DOHH2 (cell line): Measurements from ENCODE around the gene MMP24OS.

Experiments used
- H3F3A ChIP-seq: fragments of 200-600 bp; sonication (generic), shearing (Covaris generic); 2 replicates; pipeline ENCODE4 v1.6.0; 2016; ENCODE audit warnings: antibody characterized with exemption, mild to moderate bottlenecking; ENCODE audit not compliant: control insufficient read depth, insufficient read depth
- H3K27ac ChIP-seq: fragments of 200-600 bp; sonication (generic); 2 replicates; pipeline ENCODE4 v1.5.1; 2014; ENCODE audit warnings: low read depth, mild to moderate bottlenecking, low read length, moderate library complexity
- H3K27me3 ChIP-seq: fragments of 200-600 bp; sonication (generic); 2 replicates; pipeline ENCODE4 v1.6.1; 2014; ENCODE audit warnings: mild to moderate bottlenecking, low read length, mixed read lengths; ENCODE audit not compliant: control insufficient read depth
- H3K36me3 ChIP-seq: fragments of 200-600 bp; sonication (generic); 2 replicates; pipeline ENCODE4 v1.6.1; 2014; ENCODE audit warnings: mild to moderate bottlenecking, low read length, moderate library complexity, mixed read lengths; ENCODE audit not compliant: control insufficient read depth
- H3K4me1 ChIP-seq: fragments of 200-600 bp; sonication (generic); 2 replicates; pipeline ENCODE4 v1.6.1; 2014; ENCODE audit warnings: mild to moderate bottlenecking, low read length, mixed read lengths; ENCODE audit not compliant: control insufficient read depth
- H3K4me2 ChIP-seq: fragments of 200-600 bp; sonication (generic); 2 replicates; pipeline ENCODE4 v1.6.0; 2014; ENCODE audit warnings: mild to moderate bottlenecking, low read length, moderate library complexity
- H3K4me3 ChIP-seq: fragments of 200-600 bp; sonication (generic); 2 replicates; pipeline ENCODE4 v1.5.1; 2014; ENCODE audit warnings: mild to moderate bottlenecking, low read length, mixed read lengths
- H3K79me2 ChIP-seq: fragments of 200-600 bp; sonication (generic); 2 replicates; pipeline ENCODE4 v1.6.1; 2014; ENCODE audit warnings: mild to moderate bottlenecking, low read length, mixed read lengths; ENCODE audit not compliant: control insufficient read depth
- H3K9me2 ChIP-seq: fragments of 200-600 bp; sonication (generic); replicated peaks from 2 replicates; pipeline ENCODE4 v1.6.1; 2014; ENCODE audit warnings: mild to moderate bottlenecking, low read length, mixed read lengths; ENCODE audit not compliant: control insufficient read depth
- H3K9me3 ChIP-seq: fragments of 200-600 bp; sonication (generic); 2 replicates; pipeline ENCODE4 v1.6.1; 2014; ENCODE audit warnings: antibody characterized with exemption, low read length, mixed read lengths; ENCODE audit not compliant: control insufficient read depth, insufficient read depth
- H4K20me1 ChIP-seq: fragments of 200-600 bp; sonication (generic); 2 replicates; pipeline ENCODE4 v1.6.0; 2014; ENCODE audit warnings: low read depth, mild to moderate bottlenecking, antibody characterized with exemption, low read length, moderate library complexity; ENCODE audit not compliant: control insufficient read depth, insufficient read depth
- EZH2phosphoT487 ChIP-seq: fragments of 200-600 bp; sonication (generic); IDR thresholded peaks from 2 replicates; pipeline ENCODE4 v1.6.1; 2017; ENCODE audit warnings: borderline replicate concordance, mild to moderate bottlenecking, antibody characterized with exemption, low read length, moderate library complexity, mixed read lengths
- TF ChIP-seq, protein P1 (sequence below): fragments of 200-600 bp; sonication (generic); IDR thresholded peaks from one replicate; pipeline ENCODE4 v1.5.1; 2014; ENCODE audit warnings: antibody characterized with exemption, mild to moderate bottlenecking, low read depth, low read length; ENCODE audit not compliant: poor library complexity, severe bottlenecking

Gene MMP24OS

DNA sequence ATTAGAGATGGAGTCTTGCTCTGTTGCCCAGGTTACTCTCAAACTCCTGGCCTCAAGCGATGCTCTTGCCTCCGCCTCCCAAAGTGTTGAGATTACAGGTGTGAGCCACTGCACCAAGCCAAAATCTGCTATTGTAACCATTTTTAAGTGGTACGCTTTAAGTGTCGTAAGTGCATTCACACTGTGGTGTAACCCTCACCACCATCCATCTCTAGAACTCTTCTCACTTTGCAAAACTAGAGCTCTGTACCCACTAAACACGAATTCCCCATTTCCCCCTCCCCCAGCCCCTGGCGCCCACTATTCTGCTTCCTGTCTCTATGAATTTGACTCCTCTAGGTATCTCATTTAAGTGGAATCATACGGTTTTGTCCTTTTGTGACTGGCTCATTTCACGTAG is 17.1 kb upstream of the MMP24OS start:
- Histone ChIP-seq H3K79me2 (no peaks in the 10 kb centered on the region), H3K4me1 (no peaks in the 10 kb centered on the region), H3K9me2 (no peaks in the 10 kb centered on the region), H3K9me3 (no peaks in the 10 kb centered on the region), H3K27ac (no peak overlapping the region), H3K4me2 (no peak overlapping the region), H4K20me1 (no peaks in the 10 kb centered on the region), H3K27me3 (no peaks in the 10 kb centered on the region; the same call in 1 of the 2 replicates), H3K4me3 (no peak overlapping the region), H3F3A (no peaks in the 10 kb centered on the region), H3K36me3 (no peaks in the 10 kb centered on the region)
- no peak for TF ChIP-seq EZH2phosphoT487
- TF ChIP-seq, protein P1, sequence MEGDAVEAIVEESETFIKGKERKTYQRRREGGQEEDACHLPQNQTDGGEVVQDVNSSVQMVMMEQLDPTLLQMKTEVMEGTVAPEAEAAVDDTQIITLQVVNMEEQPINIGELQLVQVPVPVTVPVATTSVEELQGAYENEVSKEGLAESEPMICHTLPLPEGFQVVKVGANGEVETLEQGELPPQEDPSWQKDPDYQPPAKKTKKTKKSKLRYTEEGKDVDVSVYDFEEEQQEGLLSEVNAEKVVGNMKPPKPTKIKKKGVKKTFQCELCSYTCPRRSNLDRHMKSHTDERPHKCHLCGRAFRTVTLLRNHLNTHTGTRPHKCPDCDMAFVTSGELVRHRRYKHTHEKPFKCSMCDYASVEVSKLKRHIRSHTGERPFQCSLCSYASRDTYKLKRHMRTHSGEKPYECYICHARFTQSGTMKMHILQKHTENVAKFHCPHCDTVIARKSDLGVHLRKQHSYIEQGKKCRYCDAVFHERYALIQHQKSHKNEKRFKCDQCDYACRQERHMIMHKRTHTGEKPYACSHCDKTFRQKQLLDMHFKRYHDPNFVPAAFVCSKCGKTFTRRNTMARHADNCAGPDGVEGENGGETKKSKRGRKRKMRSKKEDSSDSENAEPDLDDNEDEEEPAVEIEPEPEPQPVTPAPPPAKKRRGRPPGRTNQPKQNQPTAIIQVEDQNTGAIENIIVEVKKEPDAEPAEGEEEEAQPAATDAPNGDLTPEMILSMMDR = no peak

DNA sequence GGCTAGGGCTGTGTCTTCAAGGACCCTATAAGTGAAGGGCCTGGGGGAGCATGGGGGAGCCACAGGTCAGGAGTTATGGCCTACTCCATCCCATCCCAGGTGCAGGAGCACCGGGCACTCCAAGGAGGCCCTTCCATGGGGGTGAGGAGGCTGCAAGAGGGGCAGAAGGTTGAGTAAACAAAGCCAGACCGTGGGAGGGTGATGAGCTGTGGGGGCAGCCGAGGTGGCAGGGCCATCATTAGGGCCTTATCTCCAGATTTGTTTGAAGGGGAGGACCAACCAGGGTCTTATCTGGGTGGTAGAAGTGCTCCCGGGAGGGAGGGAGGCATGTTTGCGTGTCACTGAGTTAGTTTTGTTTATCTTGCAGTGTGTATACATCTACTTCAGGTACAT is 16.4 kb upstream of the MMP24OS start:
- no peak overlapping the region for H3K4me2 ChIP-seq

DNA sequence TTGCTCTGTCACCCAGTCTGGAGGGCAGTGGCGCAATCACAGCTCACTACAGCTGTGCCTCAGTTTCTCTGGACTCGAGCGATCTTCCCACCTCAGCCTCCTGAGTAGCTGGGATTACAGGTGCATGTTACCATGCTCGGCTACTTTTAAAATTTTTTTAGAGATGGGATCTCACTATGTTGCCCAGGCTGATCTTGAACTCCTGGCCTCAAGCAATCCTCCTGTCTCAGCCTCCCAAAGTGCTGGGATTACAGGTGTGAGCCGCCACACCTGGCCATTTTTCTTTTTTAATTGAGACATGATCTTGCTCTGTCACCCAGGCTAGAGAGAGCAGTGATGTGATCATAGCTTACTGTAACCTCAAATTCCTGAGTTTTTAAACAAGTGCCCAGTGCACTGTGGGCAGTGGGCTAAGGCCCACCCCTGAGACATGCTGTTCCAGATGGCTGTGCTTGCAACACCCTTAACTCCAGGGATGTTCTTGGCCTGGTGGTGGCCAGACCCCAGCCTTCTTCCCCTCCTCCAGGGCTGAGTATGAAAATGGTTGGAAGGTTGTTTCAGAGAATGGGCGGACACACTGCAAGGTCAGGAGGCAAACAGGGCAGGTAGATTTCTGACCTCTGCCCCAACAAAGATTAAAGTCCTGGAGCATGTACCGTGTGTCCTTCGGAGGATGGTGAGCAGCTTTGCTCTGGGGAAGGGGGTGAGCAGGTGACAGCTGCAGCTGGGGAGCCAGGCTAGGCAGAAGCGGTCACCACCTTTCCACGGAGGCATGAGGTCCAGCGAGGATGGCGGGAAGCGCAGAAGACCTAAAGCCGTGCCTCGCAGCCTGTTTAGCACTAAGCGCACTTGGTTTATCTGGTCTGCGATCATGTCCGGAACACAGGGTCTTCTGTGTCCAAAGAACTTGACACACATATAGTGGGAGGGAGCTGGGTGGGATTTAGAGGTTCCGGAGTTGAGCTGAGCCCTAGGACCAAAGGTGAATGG is 15.7 kb upstream of the MMP24OS start:
- H3K9me3 ChIP-seq = no peaks in the 10 kb centered on the region
- no peak overlapping the region for H3K4me2 ChIP-seq
- H4K20me1 ChIP-seq = no peaks in the 10 kb centered on the region
- TF ChIP-seq, protein P1 = no peak
- no peak for TF ChIP-seq EZH2phosphoT487
- H3K27ac ChIP-seq = no peak overlapping the region
- H3F3A ChIP-seq = no peaks in the 10 kb centered on the region
- H3K27me3 ChIP-seq = no peaks in the 10 kb centered on the region; the same call in 1 of the 2 replicates
- H3K36me3 ChIP-seq = no peaks in the 10 kb centered on the region
- H3K4me3 ChIP-seq = no peak overlapping the region
- H3K9me2 ChIP-seq = no peaks in the 10 kb centered on the region
- H3K4me1 ChIP-seq = no peaks in the 10 kb centered on the region
- no peaks in the 10 kb centered on the region for H3K79me2 ChIP-seq

More for the DNA sequence above, 16.4 kb upstream of the MMP24OS start:
- Histone ChIP-seq H3K4me3 (no peak overlapping the region), H3F3A (no peaks in the 10 kb centered on the region), H3K27ac (no peak overlapping the region), H3K27me3 (no peaks in the 10 kb centered on the region; the same call in 1 of the 2 replicates), H3K79me2 (no peaks in the 10 kb centered on the region), H3K36me3 (no peaks in the 10 kb centered on the region), H3K4me1 (no peaks in the 10 kb centered on the region), H3K9me2 (no peaks in the 10 kb centered on the region), H4K20me1 (no peaks in the 10 kb centered on the region), H3K9me3 (no peaks in the 10 kb centered on the region)
- TF ChIP-seq, protein P1 = no peak
